ENCODE data around the gene THSD4.

Gene THSD4

GRCh38 chr15:71280206-71280605, 164.9 kb downstream of the THSD4 start:
- no peaks in the 10 kb centered on the region for H3K4me1 ChIP-seq (ENCODE audit: control insufficient read depth, low read length)
- no peak overlapping the region for H3K27ac ChIP-seq (ENCODE audit: low read depth, low read length)

GRCh38 chr15:71281256-71281655, 166.0 kb downstream of the THSD4 start:
- Histone ChIP-seq H3F3A (ENCODE audit: control insufficient read depth, insufficient read depth) (no peaks in the 10 kb centered on the region), H3K4me3 (ENCODE audit: low read length) (no peak overlapping the region), H4K20me1 (ENCODE audit: control insufficient read depth, insufficient read depth, low read depth, low read length) (no peaks in the 10 kb centered on the region), H3K4me1 (ENCODE audit: control insufficient read depth, low read length) (no peaks in the 10 kb centered on the region), H3K9me3 (ENCODE audit: control insufficient read depth, insufficient read depth, low read length) (no peaks in the 10 kb centered on the region), H3K27me3 (ENCODE audit: control insufficient read depth, low read length) (no peaks in the 10 kb centered on the region), H3K4me2 (ENCODE audit: low read length) (no peak overlapping the region), H3K79me2 (ENCODE audit: control insufficient read depth, low read length) (no peaks in the 10 kb centered on the region), H3K36me3 (ENCODE audit: control insufficient read depth, low read length) (no peaks in the 10 kb centered on the region), H3K9me2 (replicated peaks; ENCODE audit: control insufficient read depth, low read length) (no peaks in the 10 kb centered on the region), H3K27ac (ENCODE audit: low read depth, low read length) (no peak overlapping the region)
- TF ChIP-seq, protein P1, sequence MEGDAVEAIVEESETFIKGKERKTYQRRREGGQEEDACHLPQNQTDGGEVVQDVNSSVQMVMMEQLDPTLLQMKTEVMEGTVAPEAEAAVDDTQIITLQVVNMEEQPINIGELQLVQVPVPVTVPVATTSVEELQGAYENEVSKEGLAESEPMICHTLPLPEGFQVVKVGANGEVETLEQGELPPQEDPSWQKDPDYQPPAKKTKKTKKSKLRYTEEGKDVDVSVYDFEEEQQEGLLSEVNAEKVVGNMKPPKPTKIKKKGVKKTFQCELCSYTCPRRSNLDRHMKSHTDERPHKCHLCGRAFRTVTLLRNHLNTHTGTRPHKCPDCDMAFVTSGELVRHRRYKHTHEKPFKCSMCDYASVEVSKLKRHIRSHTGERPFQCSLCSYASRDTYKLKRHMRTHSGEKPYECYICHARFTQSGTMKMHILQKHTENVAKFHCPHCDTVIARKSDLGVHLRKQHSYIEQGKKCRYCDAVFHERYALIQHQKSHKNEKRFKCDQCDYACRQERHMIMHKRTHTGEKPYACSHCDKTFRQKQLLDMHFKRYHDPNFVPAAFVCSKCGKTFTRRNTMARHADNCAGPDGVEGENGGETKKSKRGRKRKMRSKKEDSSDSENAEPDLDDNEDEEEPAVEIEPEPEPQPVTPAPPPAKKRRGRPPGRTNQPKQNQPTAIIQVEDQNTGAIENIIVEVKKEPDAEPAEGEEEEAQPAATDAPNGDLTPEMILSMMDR (IDR thresholded peaks at IDR 0.05; ENCODE audit: low read depth, low read length, poor library complexity, severe bottlenecking): no peak
- no peak for TF ChIP-seq EZH2phosphoT487 (IDR thresholded peaks at IDR 0.05; ENCODE audit: borderline replicate concordance, low read length)

More at GRCh38 chr15:71280206-71280605, 164.9 kb downstream of the THSD4 start:
- no peaks in the 10 kb centered on the region for H3K9me2 ChIP-seq (replicated peaks; ENCODE audit: control insufficient read depth, low read length)
- H3K4me2 ChIP-seq (ENCODE audit: low read length): no peak overlapping the region
- no peaks in the 10 kb centered on the region for H3K9me3 ChIP-seq (ENCODE audit: control insufficient read depth, insufficient read depth, low read length)
- no peak overlapping the region for H3K4me3 ChIP-seq (ENCODE audit: low read length)
- no peaks in the 10 kb centered on the region for H3K79me2 ChIP-seq (ENCODE audit: control insufficient read depth, low read length)
- no peaks in the 10 kb centered on the region for H3K27me3 ChIP-seq (ENCODE audit: control insufficient read depth, low read length)
- H3F3A ChIP-seq (ENCODE audit: control insufficient read depth, insufficient read depth): no peaks in the 10 kb centered on the region
- TF ChIP-seq, protein P1 (IDR thresholded peaks at IDR 0.05; ENCODE audit: low read depth, low read length, poor library complexity, severe bottlenecking): no peak
- no peak for TF ChIP-seq EZH2phosphoT487 (IDR thresholded peaks at IDR 0.05; ENCODE audit: borderline replicate concordance, low read length)
- no peaks in the 10 kb centered on the region for H4K20me1 ChIP-seq (ENCODE audit: control insufficient read depth, insufficient read depth, low read depth, low read length)
- no peaks in the 10 kb centered on the region for H3K36me3 ChIP-seq (ENCODE audit: control insufficient read depth, low read length)

DNA sequence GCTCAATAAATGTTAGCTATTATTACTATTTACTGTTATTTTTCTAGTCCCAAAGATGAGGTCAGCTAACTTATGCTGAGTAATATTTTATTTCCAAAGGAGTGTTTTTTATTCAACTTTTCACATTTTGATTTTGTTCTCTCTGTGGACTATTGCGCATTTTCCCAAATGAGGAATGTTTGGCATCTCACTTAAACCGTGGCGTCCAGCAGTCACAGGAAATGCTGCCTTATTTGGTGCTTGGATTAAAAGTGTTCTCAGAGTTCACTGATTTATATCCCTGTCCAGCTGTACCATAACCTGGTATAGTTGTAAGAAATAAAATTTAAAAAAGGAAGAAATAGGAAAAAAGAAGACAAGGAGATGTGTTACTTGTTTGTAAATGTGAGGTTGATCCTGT, 166.8 kb downstream of the THSD4 start:
- H4K20me1 ChIP-seq (ENCODE audit: control insufficient read depth, insufficient read depth, low read depth, low read length): no peaks in the 10 kb centered on the region
- no peaks in the 10 kb centered on the region for H3K27me3 ChIP-seq (ENCODE audit: control insufficient read depth, low read length)
- no peak for TF ChIP-seq EZH2phosphoT487 (IDR thresholded peaks at IDR 0.05; ENCODE audit: borderline replicate concordance, low read length)
- TF ChIP-seq, protein P1 (IDR thresholded peaks at IDR 0.05; ENCODE audit: low read depth, low read length, poor library complexity, severe bottlenecking): no peak
- no peaks in the 10 kb centered on the region for H3F3A ChIP-seq (ENCODE audit: control insufficient read depth, insufficient read depth)
- no peaks in the 10 kb centered on the region for H3K79me2 ChIP-seq (ENCODE audit: control insufficient read depth, low read length)
- no peaks in the 10 kb centered on the region for H3K9me2 ChIP-seq (replicated peaks; ENCODE audit: control insufficient read depth, low read length)
- H3K4me3 ChIP-seq (ENCODE audit: low read length): no peak overlapping the region
- no peaks in the 10 kb centered on the region for H3K4me1 ChIP-seq (ENCODE audit: control insufficient read depth, low read length)
- H3K27ac ChIP-seq (ENCODE audit: low read depth, low read length): no peak overlapping the region
- H3K9me3 ChIP-seq (ENCODE audit: control insufficient read depth, insufficient read depth, low read length): no peaks in the 10 kb centered on the region
- no peaks in the 10 kb centered on the region for H3K36me3 ChIP-seq (ENCODE audit: control insufficient read depth, low read length)
- H3K4me2 ChIP-seq (ENCODE audit: low read length): no peak overlapping the region
